Fibroblast of peridontal ligament (primary cell): Measurements from ENCODE around the gene TNRC6B.
A peak's percentile ranks its signal among the peaks of the same experiment; 100 is the strongest.

Source experiments
- DNase-seq: peaks from one replicate; pipeline ENCODE4 v3.0.0-alpha.2; 2010; ENCODE audit errors: extremely low read depth

The TNRC6B gene

DNA sequence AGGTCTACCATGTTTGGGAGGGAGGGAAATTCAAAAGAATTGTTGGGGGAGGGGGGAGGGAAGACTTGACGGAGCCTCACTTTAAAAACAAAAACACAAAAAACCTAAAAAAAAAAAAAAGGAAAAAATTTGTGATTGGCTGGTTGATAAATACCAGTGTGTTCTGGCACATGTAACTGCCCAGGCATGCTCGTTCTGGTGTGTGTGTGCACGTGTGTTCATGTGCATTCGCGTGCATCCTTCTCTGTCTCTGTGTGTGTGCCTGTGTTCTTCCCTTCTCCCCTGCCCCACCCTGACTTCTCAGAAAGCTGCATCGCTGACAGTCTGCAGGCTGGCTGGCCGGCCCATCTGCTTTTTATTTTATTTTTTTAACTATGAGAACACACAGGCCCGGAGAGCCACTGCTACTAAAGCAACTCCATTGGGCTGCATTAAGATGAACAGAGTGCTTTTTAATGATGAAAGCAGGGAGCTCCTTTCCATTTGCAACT, 146.0 kb downstream of the TNRC6B start:
- DNase-seq, result peak; percentile 37

DNA sequence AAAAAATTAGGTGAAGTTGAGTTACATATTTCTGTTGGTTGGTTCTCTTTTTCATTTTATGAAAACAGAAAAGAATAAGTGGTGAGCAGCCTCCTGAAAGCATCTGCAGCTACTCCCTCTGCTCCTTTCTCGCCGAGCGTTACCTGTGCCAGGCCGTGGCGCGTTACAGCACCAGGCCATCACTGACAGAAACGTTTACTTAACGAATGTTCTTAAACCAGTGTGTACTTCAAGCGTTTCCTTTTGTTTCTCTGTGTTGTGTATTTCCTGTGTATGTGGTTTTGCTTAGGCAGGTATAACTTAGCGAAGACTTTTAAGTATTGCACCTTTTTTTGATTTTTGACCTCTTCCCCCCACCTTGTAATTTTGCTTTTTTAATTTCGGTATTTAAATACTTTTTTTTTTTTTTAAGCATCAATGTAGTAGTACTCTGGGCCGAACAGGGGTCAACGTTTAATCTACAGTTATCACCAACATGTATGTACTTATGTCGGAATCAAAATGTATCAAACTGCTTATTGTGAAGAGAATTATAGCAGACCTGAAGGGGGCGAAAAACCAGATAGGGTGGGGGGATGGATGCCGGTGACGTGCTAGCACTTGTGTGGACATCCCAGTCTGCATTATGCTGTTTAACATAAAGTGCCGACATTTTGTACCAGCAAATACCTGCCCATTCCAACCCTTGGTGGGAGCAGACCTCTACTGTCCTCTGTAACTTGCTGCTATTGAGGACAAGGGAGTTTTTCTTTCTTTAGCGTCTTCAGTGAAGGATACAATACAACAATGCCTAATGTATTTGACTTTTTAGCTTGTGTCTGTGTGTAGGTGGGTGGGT, 147.0 kb downstream of the TNRC6B start:
- DNase-seq, result no peak

DNA sequence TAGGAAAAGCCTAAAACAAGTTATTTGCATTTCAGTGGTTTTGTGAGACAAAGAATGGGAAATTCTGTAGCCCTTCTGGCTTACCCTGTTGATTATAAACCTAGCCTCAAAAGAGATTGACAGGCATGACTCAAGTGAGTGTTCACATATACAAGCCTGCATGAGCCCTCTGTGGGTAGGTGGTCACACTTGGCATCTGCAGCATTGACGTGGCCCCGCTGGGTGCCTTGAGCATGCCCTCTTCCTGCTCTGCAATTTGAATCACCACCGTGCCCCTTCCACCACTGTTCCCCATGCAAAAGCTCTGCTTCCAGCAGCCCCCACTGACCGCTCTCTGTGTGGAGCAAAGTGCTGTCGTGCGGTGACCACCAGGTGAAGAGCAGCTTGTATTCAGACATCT, 147.6 kb downstream of the TNRC6B start:
- no peak for DNase-seq

DNA sequence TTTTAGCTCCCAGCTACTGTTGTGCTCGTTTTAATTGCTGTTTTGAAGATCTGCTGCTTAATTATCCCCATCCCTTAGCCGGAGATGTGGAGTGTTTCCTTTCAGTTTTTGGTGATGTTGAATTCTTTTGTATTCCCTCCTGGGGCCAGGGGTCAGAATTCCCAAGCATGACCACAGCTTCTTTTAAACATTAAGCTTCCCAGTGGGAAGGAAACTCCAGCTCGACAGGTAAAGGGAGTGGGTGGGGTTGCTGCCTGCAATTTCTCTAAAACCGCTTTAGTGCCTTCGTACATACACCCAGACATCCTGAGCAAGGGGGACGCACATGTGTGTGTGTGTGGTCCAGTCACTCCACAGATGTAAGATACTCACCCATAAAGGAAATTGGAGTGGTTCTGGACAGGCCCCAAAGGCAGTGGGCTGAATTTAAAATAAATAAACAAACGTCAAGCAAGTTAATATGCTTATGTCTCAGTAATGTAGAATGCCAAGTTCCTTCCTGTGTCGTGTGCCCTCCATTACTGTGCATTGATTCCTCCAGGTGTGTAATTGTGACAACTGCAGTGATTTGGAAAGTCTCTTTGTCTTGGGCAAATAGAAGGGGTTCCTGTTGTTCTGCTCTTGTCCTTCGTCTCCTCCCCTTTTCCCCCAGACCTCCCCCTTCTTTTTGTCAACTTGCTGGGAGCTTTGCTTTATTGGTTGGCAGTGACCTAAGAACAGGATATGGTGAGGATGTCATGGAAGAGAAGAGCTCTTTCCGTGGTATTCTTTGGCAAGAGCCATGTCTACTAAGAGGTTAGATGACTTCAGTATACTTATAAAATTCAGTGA, 149.4 kb downstream of the TNRC6B start:
- peak; percentile 46 for DNase-seq

- DNase-seq, result no peak
Observed at GRCh38 chr22:40328546-40329456, 151.1 kb downstream of the TNRC6B start.

DNA sequence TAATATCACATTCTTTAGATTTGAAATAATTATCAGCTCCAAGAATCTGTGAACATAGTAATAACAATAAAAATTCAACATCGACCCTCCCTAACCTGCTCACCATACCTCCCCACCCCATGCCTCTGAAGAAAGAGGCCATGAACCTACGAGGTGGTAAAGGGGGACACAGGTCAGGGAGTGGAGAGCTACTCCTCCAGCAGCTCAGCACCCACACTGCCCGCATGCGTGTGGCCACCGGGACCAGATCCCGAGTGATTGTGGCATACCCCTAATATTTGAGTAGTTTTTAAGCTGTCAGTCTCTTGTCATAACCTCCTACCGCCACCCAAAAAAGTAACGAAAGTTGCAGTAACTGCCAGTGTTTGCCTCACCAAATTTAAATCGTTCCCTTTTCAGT, 151.7 kb downstream of the TNRC6B start:
- no peak for DNase-seq

DNA sequence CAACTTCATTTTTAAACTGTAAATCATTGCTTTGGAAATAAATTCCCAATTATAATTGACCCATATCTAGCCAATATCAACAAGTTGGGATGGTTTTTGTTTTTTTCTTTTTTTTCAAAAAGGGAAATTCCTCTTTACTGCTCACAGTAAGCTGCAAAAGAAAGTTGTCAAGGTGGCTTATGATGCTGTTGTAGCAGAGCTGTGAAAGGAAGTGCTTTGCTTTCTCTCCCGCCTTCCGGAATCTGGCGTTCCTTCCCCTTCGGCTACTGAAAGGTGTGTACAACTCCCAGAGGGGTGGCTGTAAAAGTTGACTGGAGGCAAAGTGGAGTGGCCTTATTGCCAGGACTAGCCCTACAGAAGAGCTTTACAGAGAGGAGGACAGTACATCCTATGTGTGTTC, 152.4 kb downstream of the TNRC6B start:
- DNase-seq, result no peak

- DNase-seq, result no peak
Observed at GRCh38 chr22:40330615-40331014, 152.9 kb downstream of the TNRC6B start.

DNA sequence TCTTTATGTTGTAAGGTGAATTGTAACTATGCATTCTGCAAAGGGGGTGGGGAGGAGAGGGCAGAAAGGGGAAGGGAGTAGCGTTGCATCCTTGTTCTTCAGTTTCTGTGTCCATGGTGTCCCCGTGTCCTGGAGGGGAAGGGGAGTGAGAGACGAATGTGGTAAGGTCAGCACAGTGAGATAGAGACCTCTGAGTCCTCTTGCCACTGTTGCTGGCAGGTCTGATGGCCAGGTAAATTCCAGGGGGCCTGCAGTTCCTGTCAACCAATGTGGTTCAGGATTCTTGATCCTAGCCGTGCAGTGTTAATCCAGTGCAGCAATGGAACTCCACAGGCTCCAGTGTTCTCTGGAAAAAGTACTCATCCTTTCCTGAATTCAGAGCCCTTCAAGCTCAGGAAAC, 154.0 kb downstream of the TNRC6B start:
- DNase-seq, result no peak

- DNase-seq, result peak; percentile 39
Observed at GRCh38 chr22:40332319-40332781, 154.6 kb downstream of the TNRC6B start.

DNA sequence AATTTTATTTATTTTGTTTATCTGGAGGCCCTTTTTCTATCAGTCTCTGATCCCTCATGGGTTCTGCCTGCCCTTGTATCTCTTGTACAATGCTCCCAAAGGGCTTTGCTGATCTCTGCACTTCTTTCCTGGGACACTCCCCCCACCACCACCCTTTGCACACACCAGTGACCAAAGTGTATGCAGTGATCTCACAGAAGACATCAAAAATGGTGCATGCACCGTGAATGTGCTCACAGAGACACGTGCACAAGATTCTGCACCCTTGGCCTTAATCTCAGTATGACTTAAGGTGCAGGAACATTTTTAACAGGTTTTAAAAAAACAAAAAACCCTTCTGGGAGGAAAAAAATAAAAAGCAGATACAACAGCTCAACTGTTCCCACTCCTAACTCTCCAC, 156.3 kb downstream of the TNRC6B start:
- no peak for DNase-seq

DNA sequence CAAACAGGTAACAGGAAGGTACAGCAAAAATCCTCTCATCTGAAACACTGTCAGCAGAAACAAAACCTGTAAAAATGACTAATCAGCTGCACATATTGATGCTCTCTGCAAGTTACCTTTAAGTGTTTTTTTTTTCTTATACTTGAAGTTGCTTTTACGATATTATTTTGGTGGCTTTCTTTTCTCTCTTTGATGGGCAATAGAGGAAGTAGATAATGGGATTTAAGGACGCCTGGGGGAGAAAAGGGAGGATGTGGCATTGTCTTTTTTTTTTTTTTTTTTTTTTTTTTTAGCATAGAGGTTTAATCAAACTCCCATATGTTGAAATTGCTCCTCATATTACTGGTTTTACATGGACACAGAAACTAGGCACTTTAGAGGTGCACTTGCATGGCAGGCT, 157.2 kb downstream of the TNRC6B start:
- no peak for DNase-seq

GRCh38 chr22:40335358-40335757, 157.6 kb downstream of the TNRC6B start:
- DNase-seq, result no peak

GRCh38 chr22:40340044-40340443, 162.3 kb downstream of the TNRC6B start:
- DNase-seq, result no peak

GRCh38 chr22:40341604-40342003, 163.9 kb downstream of the TNRC6B start:
- DNase-seq, result no peak

DNA sequence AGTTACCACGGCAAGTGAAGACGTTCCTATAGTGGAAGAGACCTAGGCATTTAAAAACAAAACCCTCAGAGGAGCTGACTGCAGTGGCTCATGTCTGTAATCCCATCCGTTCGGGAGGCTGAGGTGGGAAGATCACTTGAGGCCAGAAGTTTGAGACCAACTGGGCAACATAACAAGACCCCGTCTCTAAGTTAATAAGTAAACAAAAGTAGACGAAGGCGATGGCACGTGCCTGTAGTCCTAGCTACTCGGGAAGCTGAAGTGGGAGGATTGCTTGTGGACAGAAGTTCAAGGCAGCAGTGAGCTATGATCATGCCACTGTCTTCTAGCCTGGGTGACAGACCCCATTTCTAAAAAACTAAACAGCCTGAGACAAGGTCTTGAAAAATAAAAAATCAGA, 164.8 kb downstream of the TNRC6B start:
- no peak for DNase-seq

DNA sequence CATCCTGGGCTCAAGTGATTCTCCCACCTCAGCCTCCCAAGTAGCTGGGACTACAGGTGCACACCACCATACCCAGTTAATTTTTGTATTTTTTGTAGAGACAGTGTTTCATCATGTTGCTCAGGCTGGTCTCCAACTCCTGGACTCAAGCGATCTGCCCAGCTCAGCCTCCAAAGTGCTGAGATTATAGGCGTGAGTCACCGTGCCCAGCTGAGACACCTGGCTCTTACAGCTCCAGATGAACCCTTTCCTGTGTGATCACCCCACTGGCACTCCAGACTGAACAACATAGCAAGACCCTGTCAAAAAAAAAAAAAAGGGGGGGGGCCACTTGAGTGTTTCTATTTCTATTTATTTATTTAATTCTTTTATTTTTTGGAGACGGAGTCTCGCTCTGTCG, 167.5 kb downstream of the TNRC6B start:
- DNase-seq, result no peak

DNA sequence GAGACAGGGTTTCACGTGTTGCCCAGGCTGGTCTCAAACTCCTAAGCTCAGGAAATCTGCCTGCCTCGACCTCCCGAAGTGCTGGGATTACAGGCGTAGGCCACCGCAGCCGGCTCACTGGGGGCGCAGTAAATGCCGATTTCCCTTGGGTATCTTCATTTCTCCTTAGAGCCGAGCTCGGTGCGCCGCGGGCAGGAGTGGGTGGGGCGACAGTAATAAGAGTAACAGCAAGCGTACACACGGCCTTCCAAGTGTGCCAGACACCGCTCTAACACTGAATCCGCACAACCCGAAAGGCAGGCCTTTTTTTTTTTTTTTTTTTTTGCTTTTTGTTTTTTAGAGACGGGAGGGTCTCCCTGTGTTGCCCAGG, 168.1 kb downstream of the TNRC6B start:
- no peak for DNase-seq

GRCh38 chr22:40346185-40347118, 168.7 kb downstream of the TNRC6B start, which contains the start of gene ADSL:
Gene ADSL (plus strand): TSS chr22:40346500. CDS start chr22:40346559, 59 bp downstream.
- peak; percentile 75 for DNase-seq

GRCh38 chr22:40347300-40347699, 169.6 kb downstream of the TNRC6B start:
- DNase-seq, result no peak
